BE2C (cell line): ENCODE measurements around the gene TRRAP.

Source experiments
- DNase-seq: peaks from one replicate; pipeline ENCODE4 v3.0.0-alpha.2; 2020
- H3K27me3 ChIP-seq: fragments of 250-450 bp; sonication (Bioruptor Pico); 2 replicates; pipeline ENCODE4 v1.5.1; 2020; ENCODE audit warnings: mild to moderate bottlenecking
- H3K36me3 ChIP-seq: fragments of 250-450 bp; sonication (Bioruptor Pico); 2 replicates; pipeline ENCODE4 v1.5.1; 2020; ENCODE audit warnings: mild to moderate bottlenecking
- H3K4me1 ChIP-seq: fragments of 250-450 bp; sonication (Bioruptor Pico); 2 replicates; pipeline ENCODE4 v1.5.1; 2020
- H3K4me3 ChIP-seq: 2 replicates; pipeline ENCODE4 v1.5.1; 2011; ENCODE audit warnings: low read depth, low read length
- H3K9me3 ChIP-seq: fragments of 250-450 bp; sonication (Bioruptor Pico); 2 replicates; pipeline ENCODE4 v1.5.1; 2020
- CTCF ChIP-seq: IDR thresholded peaks from 2 replicates; pipeline ENCODE4 v1.5.1; 2012; ENCODE audit warnings: mild to moderate bottlenecking, low read depth, low read length

Gene TRRAP

GRCh38 chr7:98963305-98963704 is 85.0 kb downstream of the TRRAP start:
- no peaks in the 10 kb centered on the region for H3K4me1 ChIP-seq
- peaks cover 85% of the 10 kb centered on the region for H3K36me3 ChIP-seq
- H3K9me3 ChIP-seq = no peaks in the 10 kb centered on the region
- TF ChIP-seq CTCF = no peak
- no peak overlapping the region for H3K4me3 ChIP-seq
- H3K27me3 ChIP-seq = no peaks in the 10 kb centered on the region
- DNase-seq = no peak

GRCh38 chr7:98964596-98964995 is 86.3 kb downstream of the TRRAP start:
- H3K27me3 ChIP-seq = no peaks in the 10 kb centered on the region
- TF ChIP-seq CTCF = no peak

GRCh38 chr7:98968621-98969020 is 90.3 kb downstream of the TRRAP start:
- no peak for TF ChIP-seq CTCF
- H3K27me3 ChIP-seq = no peaks in the 10 kb centered on the region
- H3K4me1 ChIP-seq = no peaks in the 10 kb centered on the region
- DNase-seq = no peak
- H3K9me3 ChIP-seq = no peaks in the 10 kb centered on the region
- no peak overlapping the region for H3K4me3 ChIP-seq
- peaks cover 79% of the 10 kb centered on the region for H3K36me3 ChIP-seq

More at GRCh38 chr7:98964596-98964995, 86.3 kb downstream of the TRRAP start:
- Histone ChIP-seq H3K4me1 (no peaks in the 10 kb centered on the region), H3K36me3 (peaks cover 84% of the 10 kb centered on the region), H3K4me3 (no peak overlapping the region), H3K9me3 (no peaks in the 10 kb centered on the region)
- no peak for DNase-seq

- H3K36me3 ChIP-seq = peaks cover 82% of the 10 kb centered on the region
These were observed 91.1 kb downstream of the TRRAP start for GRCh38 chr7:98969386-98969785.

GRCh38 chr7:98970016-98970615 is 91.8 kb downstream of the TRRAP start:
- DNase-seq = no peak
- H3K4me1 ChIP-seq = no peaks in the 10 kb centered on the region
- no peak overlapping the region for H3K4me3 ChIP-seq
- no peaks in the 10 kb centered on the region for H3K27me3 ChIP-seq
- peaks cover 81% of the 10 kb centered on the region for H3K36me3 ChIP-seq
- no peak for TF ChIP-seq CTCF
- H3K9me3 ChIP-seq = no peaks in the 10 kb centered on the region

More at GRCh38 chr7:98969386-98969785, 91.1 kb downstream of the TRRAP start:
- no peaks in the 10 kb centered on the region for H3K27me3 ChIP-seq
- DNase-seq = no peak
- no peaks in the 10 kb centered on the region for H3K4me1 ChIP-seq
- H3K4me3 ChIP-seq = no peak overlapping the region
- no peak for TF ChIP-seq CTCF
- no peaks in the 10 kb centered on the region for H3K9me3 ChIP-seq

- DNase-seq = no peak
- no peaks in the 10 kb centered on the region for H3K4me1 ChIP-seq
- no peaks in the 10 kb centered on the region for H3K27me3 ChIP-seq
- no peak overlapping the region for H3K4me3 ChIP-seq
- H3K9me3 ChIP-seq = no peaks in the 10 kb centered on the region
- peaks cover 81% of the 10 kb centered on the region for H3K36me3 ChIP-seq
- no peak for TF ChIP-seq CTCF
These were observed 92.5 kb downstream of the TRRAP start for GRCh38 chr7:98970805-98971204.
